Endothelial cell (in vitro differentiated cells): ENCODE measurements around the gene OR9Q1. TPM values are rescaled to one million over a fixed set of nuclear protein-coding genes. Genes with fewer than 3 reads are reported as not detected.
"Not testable (repeated sequence)": the region's sequence is repeated elsewhere in the genome, so short reads cannot be mapped to it uniquely, and the experiment has no call there.

ENCODE experiments used
- DNase-seq: peaks from one replicate; pipeline ENCODE4 v3.0.0; 2021; ENCODE audit warnings: low spot score
- H3K27ac Mint-ChIP-seq: one replicate; pipeline ENCODE4 v1.8.0; 2021; ENCODE audit warnings: mixed read lengths, inconsistent platforms; ENCODE audit not compliant: unreplicated experiment
- H3K27me3 Mint-ChIP-seq: one replicate; pipeline ENCODE4 v1.8.0; 2021; ENCODE audit warnings: mild to moderate bottlenecking, moderate library complexity, mixed read lengths, inconsistent platforms; ENCODE audit not compliant: unreplicated experiment
- H3K36me3 Mint-ChIP-seq: one replicate; pipeline ENCODE4 v1.8.0; 2021; ENCODE audit warnings: mild to moderate bottlenecking, low read depth, mixed read lengths, inconsistent platforms; ENCODE audit not compliant: unreplicated experiment
- H3K4me1 Mint-ChIP-seq: one replicate; pipeline ENCODE4 v1.8.0; 2021; ENCODE audit warnings: mild to moderate bottlenecking, mixed read lengths, inconsistent platforms; ENCODE audit not compliant: unreplicated experiment
- H3K4me3 Mint-ChIP-seq: one replicate; pipeline ENCODE4 v1.8.0; 2021; ENCODE audit warnings: mild to moderate bottlenecking, mixed read lengths, inconsistent platforms; ENCODE audit not compliant: unreplicated experiment
- H3K9me3 Mint-ChIP-seq: one replicate; pipeline ENCODE4 v1.8.0; 2021; ENCODE audit warnings: mixed read lengths, inconsistent platforms; ENCODE audit not compliant: unreplicated experiment
- CTCF ChIP-seq: fragments of 200-600 bp; sonication (generic); IDR thresholded peaks from one replicate; pipeline ENCODE4 v1.5.0; 2021; ENCODE audit warnings: antibody characterized with exemption; ENCODE audit not compliant: unreplicated experiment
- total RNA-seq: library from RNA; stranded (reverse); fragmentation: NEBNext Ultra II Directional; extraction: Animal tissue kit (Norgen Biotek cat#: 25700); gene quantifications from one replicate; pipeline ENCODE4 v1.2.1, GENCODE V29; 2021; ENCODE audit not compliant: unreplicated experiment

Gene OR9Q1
- total RNA-seq, 1 donor from 2014 or later, result not detected

- no peak overlapping the region for H3K4me3 Mint-ChIP-seq
- no peaks in the 10 kb centered on the region for H3K4me1 Mint-ChIP-seq
- no peak for TF ChIP-seq CTCF
- no peaks in the 10 kb centered on the region for H3K27me3 Mint-ChIP-seq
- no peak overlapping the region for H3K27ac Mint-ChIP-seq
- H3K36me3 Mint-ChIP-seq, result no peaks in the 10 kb centered on the region
- DNase-seq, result no peak
- no peaks in the 10 kb centered on the region for H3K9me3 Mint-ChIP-seq
These were observed 40.5 kb upstream of the OR9Q1 start for GRCh38 chr11:57983191-57983590.

- H3K9me3 Mint-ChIP-seq, H3K36me3 Mint-ChIP-seq, H3K4me3 Mint-ChIP-seq, H3K27ac Mint-ChIP-seq, DNase-seq, H3K27me3 Mint-ChIP-seq: not testable (repeated sequence)
- peaks cover 22% of the 10 kb centered on the region for H3K4me1 Mint-ChIP-seq
These were observed 24.2 kb upstream of the OR9Q1 start for GRCh38 chr11:57999523-57999922.

- peaks cover 27% of the 10 kb centered on the region for H3K4me1 Mint-ChIP-seq
- H3K9me3 Mint-ChIP-seq, H3K27me3 Mint-ChIP-seq, DNase-seq, H3K27ac Mint-ChIP-seq, H3K36me3 Mint-ChIP-seq, H3K4me3 Mint-ChIP-seq: not testable (repeated sequence)
These were observed 23.7 kb upstream of the OR9Q1 start for GRCh38 chr11:58000021-58000420.

GRCh38 chr11:58000699-58001098 is 23.0 kb upstream of the OR9Q1 start:
- Mint-ChIP-seq H3K9me3 (no peaks in the 10 kb centered on the region), H3K27me3 (peaks cover 10% of the 10 kb centered on the region), H3K4me1 (peaks cover 32% of the 10 kb centered on the region), H3K27ac (no peak overlapping the region), H3K4me3 (no peak overlapping the region), H3K36me3 (peaks cover 4% of the 10 kb centered on the region)
- DNase-seq, result no peak
- no peak for TF ChIP-seq CTCF

- H3K4me1 Mint-ChIP-seq, result peaks cover 32% of the 10 kb centered on the region
- DNase-seq, result no peak
- H3K27me3 Mint-ChIP-seq, result peaks cover 10% of the 10 kb centered on the region
These were observed 20.6 kb upstream of the OR9Q1 start for GRCh38 chr11:58003036-58003435.

GRCh38 chr11:58003591-58003990 is 20.1 kb upstream of the OR9Q1 start:
- Mint-ChIP-seq H3K36me3 (peaks cover 4% of the 10 kb centered on the region), H3K4me1 (peaks cover 32% of the 10 kb centered on the region), H3K4me3 (no peak overlapping the region), H3K27me3 (peaks cover 10% of the 10 kb centered on the region), H3K27ac (peak overlapping the region; percentile 99), H3K9me3 (no peaks in the 10 kb centered on the region)
- DNase-seq, result no peak
- TF ChIP-seq CTCF, result no peak

More at GRCh38 chr11:58003036-58003435, 20.6 kb upstream of the OR9Q1 start:
- TF ChIP-seq CTCF, result no peak
- Mint-ChIP-seq H3K9me3 (no peaks in the 10 kb centered on the region), H3K4me3 (peak overlapping the region; percentile 31), H3K27ac (peak overlapping the region; percentile 86), H3K36me3 (peaks cover 4% of the 10 kb centered on the region)
